Trophoblast cell (in vitro differentiated cells and primary cell): ENCODE data around the gene TMEM240.
"Not testable (repeated sequence)": the region's sequence is repeated elsewhere in the genome, so short reads cannot be mapped to it uniquely, and the experiment has no call there.

Experiments used
- DNase-seq, 2 donors: peaks; one replicate each; pipeline ENCODE4 v3.0.0-alpha.2; 2016
- H2AFZ ChIP-seq: 2 replicates; pipeline ENCODE4 v1.6.1; 2013; ENCODE audit warnings: low read length, moderate library complexity, mild to moderate bottlenecking; ENCODE audit not compliant: insufficient read depth, poor library complexity
- H2AK5ac ChIP-seq: 2 replicates; pipeline ENCODE4 v1.6.1; 2013; ENCODE audit warnings: mild to moderate bottlenecking, low read length
- H2BK120ac ChIP-seq: 2 replicates; pipeline ENCODE4 v1.6.1; 2013; ENCODE audit warnings: low read length, mild to moderate bottlenecking, moderate library complexity; ENCODE audit not compliant: insufficient read depth, poor library complexity
- H2BK12ac ChIP-seq: 2 replicates; pipeline ENCODE4 v1.6.1; 2013; ENCODE audit warnings: mild to moderate bottlenecking, low read length, moderate library complexity
- H2BK5ac ChIP-seq: 2 replicates; pipeline ENCODE4 v1.6.1; 2013; ENCODE audit warnings: low read length, low read depth, moderate library complexity, mild to moderate bottlenecking; ENCODE audit not compliant: poor library complexity
- H3K14ac ChIP-seq: 2 replicates; pipeline ENCODE4 v1.6.1; 2013; ENCODE audit warnings: mild to moderate bottlenecking, low read length
- H3K18ac ChIP-seq: 2 replicates; pipeline ENCODE4 v1.6.1; 2013; ENCODE audit warnings: mild to moderate bottlenecking, low read length
- H3K23ac ChIP-seq: 2 replicates; pipeline ENCODE4 v1.6.1; 2013; ENCODE audit warnings: low read length
- H3K27ac ChIP-seq: 2 replicates; pipeline ENCODE4 v1.5.1; 2013; ENCODE audit warnings: low read depth, mild to moderate bottlenecking, inconsistent platforms, low read length, moderate library complexity
- H3K27me3 ChIP-seq: 2 replicates; pipeline ENCODE4 v1.6.1; 2013; ENCODE audit warnings: inconsistent platforms, mild to moderate bottlenecking, low read length, moderate library complexity; ENCODE audit not compliant: insufficient read depth
- H3K36me3 ChIP-seq, 2 experiments: 1 replicate in 1 of 2; 2 replicates in 1 of 2; pipeline ENCODE4 v1.6.1; 2013; ENCODE audit warnings: low read length in 2 of 2, mild to moderate bottlenecking in 2 of 2, moderate library complexity in 1 of 2; ENCODE audit not compliant: insufficient read depth in 2 of 2, control insufficient read depth in 1 of 2
- H3K4ac ChIP-seq: 2 replicates; pipeline ENCODE4 v1.6.1; 2013; ENCODE audit warnings: low read depth, mild to moderate bottlenecking, low read length, moderate library complexity
- H3K4me1 ChIP-seq, 2 experiments: 1 replicate in 1 of 2; 2 replicates in 1 of 2; pipeline ENCODE4 v1.6.1; 2013; ENCODE audit warnings: low read length in 2 of 2, mild to moderate bottlenecking in 2 of 2, moderate library complexity in 1 of 2; ENCODE audit not compliant: insufficient read depth in 2 of 2, control insufficient read depth in 1 of 2
- H3K4me2 ChIP-seq: 2 replicates; pipeline ENCODE4 v1.6.1; 2013; ENCODE audit warnings: inconsistent platforms, mild to moderate bottlenecking, low read length, moderate library complexity
- H3K4me3 ChIP-seq: 2 replicates; pipeline ENCODE4 v1.5.1; 2013; ENCODE audit warnings: mild to moderate bottlenecking, low read depth, low read length, inconsistent platforms
- H3K79me1 ChIP-seq: one replicate; pipeline ENCODE4 v1.6.1; 2013; ENCODE audit warnings: low read length
- H3K79me2 ChIP-seq: 2 replicates; pipeline ENCODE4 v1.6.1; 2013; ENCODE audit warnings: low read length, mild to moderate bottlenecking; ENCODE audit not compliant: control insufficient read depth, insufficient read depth, poor library complexity
- H3K9ac ChIP-seq: 2 replicates; pipeline ENCODE4 v1.6.1; 2013; ENCODE audit warnings: mild to moderate bottlenecking, low read length
- H3K9me3 ChIP-seq: 2 replicates; pipeline ENCODE4 v1.6.1; 2013; ENCODE audit warnings: low read depth, mild to moderate bottlenecking, control low read depth, inconsistent platforms, low read length; ENCODE audit not compliant: insufficient read depth
- H4K12ac ChIP-seq: 2 replicates; pipeline ENCODE4 v1.6.1; 2013; ENCODE audit warnings: low read depth, mild to moderate bottlenecking, low read length, moderate library complexity
- H4K8ac ChIP-seq: 2 replicates; pipeline ENCODE4 v1.6.1; 2013; ENCODE audit warnings: low read depth, mild to moderate bottlenecking, low read length, moderate library complexity
- H4K91ac ChIP-seq: one replicate; pipeline ENCODE4 v1.6.1; 2013; ENCODE audit warnings: low read depth, mild to moderate bottlenecking, low read length, moderate library complexity
- WGBS: extraction: QIAGEN DNeasy Blood & Tissue Kit; methylation state at CpG from one replicate; pipeline ENCODE4 v1.1.7; 2013; ENCODE audit warnings: missing lambda C conversion rate; ENCODE audit not compliant: insufficient read length, insufficient coverage; ENCODE audit errors: extremely low coverage; 5-methylcytosine and 5-hydroxymethylcytosine counted together

Gene TMEM240

GRCh38 chr1:1517973-1518620 is 22.3 kb downstream of the TMEM240 start:
- Histone ChIP-seq H2BK5ac (no peak overlapping the region), H3K79me2 (no peaks in the 10 kb centered on the region), H4K8ac (no peak overlapping the region), H3K27ac (no peak overlapping the region), H3K79me1 (no peaks in the 10 kb centered on the region), H2AFZ (no peak overlapping the region), H3K18ac (no peak overlapping the region), H2BK12ac (no peak overlapping the region), H3K4me1 (no peaks in the 10 kb centered on the region), H3K14ac (no peak overlapping the region), H3K4ac (no peak overlapping the region), H3K9me3 (peaks cover 5% of the 10 kb centered on the region), H3K27me3 (no peaks in the 10 kb centered on the region), H3K4me3 (peak overlapping the region; percentile 30), H3K4me2 (no peak overlapping the region), H2AK5ac (no peak overlapping the region), H4K91ac (no peak overlapping the region), H3K23ac (no peak overlapping the region), H2BK120ac (no peak overlapping the region), H3K9ac (no peak overlapping the region), H4K12ac (no peak overlapping the region), H3K36me3 (peaks cover 50 to 51% of the 10 kb centered on the region in 2 experiments)
- no peak for DNase-seq
- WGBS: no CpG with 5 or more reads among the region's 28 CpGs

- H2BK12ac ChIP-seq, H2AFZ ChIP-seq, H3K79me1 ChIP-seq, H3K18ac ChIP-seq, H3K23ac ChIP-seq, H3K27me3 ChIP-seq, H3K9me3 ChIP-seq, H3K9ac ChIP-seq, H3K4me1 ChIP-seq, H3K4ac ChIP-seq, H3K79me2 ChIP-seq, DNase-seq, H4K12ac ChIP-seq, H2BK5ac ChIP-seq, H4K8ac ChIP-seq, H3K14ac ChIP-seq, H3K27ac ChIP-seq, H2BK120ac ChIP-seq, H3K4me2 ChIP-seq, H4K91ac ChIP-seq, H2AK5ac ChIP-seq, H3K4me3 ChIP-seq: not testable (repeated sequence)
- no CpG with 5 or more reads among the region's 14 CpGs for WGBS
- peaks cover 45 to 49% of the 10 kb centered on the region in 2 experiments for H3K36me3 ChIP-seq
Measured at GRCh38 chr1:1516923-1517322, 23.5 kb downstream of the TMEM240 start.

GRCh38 chr1:1514376-1514775 is 26.0 kb downstream of the TMEM240 start:
- not testable (repeated sequence) for H3K18ac ChIP-seq, H3K9me3 ChIP-seq, H4K8ac ChIP-seq, H2BK12ac ChIP-seq, H3K4me2 ChIP-seq, H2AFZ ChIP-seq, H3K4me1 ChIP-seq, H2BK120ac ChIP-seq, H3K27ac ChIP-seq, H3K4me3 ChIP-seq, H4K12ac ChIP-seq, H3K79me1 ChIP-seq, H3K14ac ChIP-seq, H3K4ac ChIP-seq, H2BK5ac ChIP-seq, DNase-seq, H3K9ac ChIP-seq, H3K79me2 ChIP-seq, H4K91ac ChIP-seq, H2AK5ac ChIP-seq, H3K23ac ChIP-seq, H3K27me3 ChIP-seq
- no CpG with 5 or more reads among the region's 16 CpGs for WGBS
- peaks cover 26 to 29% of the 10 kb centered on the region in 2 experiments for H3K36me3 ChIP-seq

GRCh38 chr1:1513675-1514074 is 26.7 kb downstream of the TMEM240 start:
- H3K14ac ChIP-seq, H4K91ac ChIP-seq, H3K9ac ChIP-seq, H2BK120ac ChIP-seq, H3K9me3 ChIP-seq, H3K18ac ChIP-seq, H3K4me1 ChIP-seq, H3K79me1 ChIP-seq, H2AK5ac ChIP-seq, H3K4me2 ChIP-seq, H3K23ac ChIP-seq, H2BK5ac ChIP-seq, DNase-seq, H4K12ac ChIP-seq, H3K27me3 ChIP-seq, H3K4ac ChIP-seq, H4K8ac ChIP-seq, H2BK12ac ChIP-seq, H3K4me3 ChIP-seq, H2AFZ ChIP-seq, H3K79me2 ChIP-seq, H3K27ac ChIP-seq: not testable (repeated sequence)
- peaks cover 23 to 29% of the 10 kb centered on the region in 2 experiments for H3K36me3 ChIP-seq
- WGBS: no CpG with 5 or more reads among the region's 18 CpGs
